T-helper 1 cell (primary cell): ENCODE data around the gene FLNB.
A peak's percentile ranks its signal among the peaks of the same experiment; 100 is the strongest.

ENCODE experiments used
- DNase-seq, 5 donors: peaks; one replicate each; pipeline ENCODE4 v3.0.0-alpha.2; 2012 to 2020

FLNB gene

GRCh38 chr3:58082047-58082446, 73.8 kb downstream of the FLNB start:
- DNase-seq, result peak in 1 of 5 donors; percentile 36

GRCh38 chr3:58084166-58084565, 75.9 kb downstream of the FLNB start:
- no peak for DNase-seq

- no peak for DNase-seq
Measured at GRCh38 chr3:58084788-58085543, 76.7 kb downstream of the FLNB start.

GRCh38 chr3:58085616-58086015, 77.4 kb downstream of the FLNB start:
- no peak for DNase-seq

- DNase-seq, result no peak
Measured at GRCh38 chr3:58088501-58088900, 80.3 kb downstream of the FLNB start.

- no peak for DNase-seq
Measured at GRCh38 chr3:58090351-58090750, 82.1 kb downstream of the FLNB start.

- DNase-seq, result no peak
Measured at GRCh38 chr3:58092521-58092920, 84.3 kb downstream of the FLNB start.

GRCh38 chr3:58093574-58094195, 85.5 kb downstream of the FLNB start:
- DNase-seq, result no peak

- no peak for DNase-seq
Measured at GRCh38 chr3:58094657-58095056, 86.4 kb downstream of the FLNB start.

GRCh38 chr3:58095603-58096138, 87.4 kb downstream of the FLNB start:
- DNase-seq, result no peak

- DNase-seq, result no peak
Measured at GRCh38 chr3:58098531-58098930, 90.3 kb downstream of the FLNB start.

GRCh38 chr3:58099865-58100264, 91.6 kb downstream of the FLNB start:
- DNase-seq, result no peak

- no peak for DNase-seq
Measured at GRCh38 chr3:58101499-58102389, 93.5 kb downstream of the FLNB start.

- no peak for DNase-seq
Measured at GRCh38 chr3:58102390-58102750, 94.1 kb downstream of the FLNB start.

- DNase-seq, result no peak
Measured at GRCh38 chr3:58102976-58103451, 94.8 kb downstream of the FLNB start.

- no peak for DNase-seq
Measured at GRCh38 chr3:58104151-58104550, 95.9 kb downstream of the FLNB start.

GRCh38 chr3:58104712-58105111, 96.5 kb downstream of the FLNB start:
- DNase-seq, result no peak

- DNase-seq, result no peak
Measured at GRCh38 chr3:58105196-58105595, 97.0 kb downstream of the FLNB start.

GRCh38 chr3:58106061-58106460, 97.8 kb downstream of the FLNB start:
- no peak for DNase-seq

GRCh38 chr3:58106640-58107039, 98.4 kb downstream of the FLNB start:
- DNase-seq, result no peak

GRCh38 chr3:58107597-58107996, 99.4 kb downstream of the FLNB start:
- no peak for DNase-seq

- DNase-seq, result no peak
Measured at GRCh38 chr3:58109752-58110151, 101.5 kb downstream of the FLNB start.

GRCh38 chr3:58111513-58112184, 103.4 kb downstream of the FLNB start:
- no peak for DNase-seq
